Effector CD4-positive, alpha-beta T cell (primary cell): ENCODE results near the gene TBCK.
A peak's percentile ranks its signal among the peaks of the same experiment; 100 is the strongest.
"Not testable (repeated sequence)": the region's sequence is repeated elsewhere in the genome, so short reads cannot be mapped to it uniquely, and the experiment has no call there.

ENCODE experiments used
- DNase-seq: peaks from one replicate; pipeline ENCODE4 v3.0.0-alpha.2; 2020

TBCK gene

GRCh38 chr4:106321168-106321567, 5.2 kb upstream of the TBCK start:
- DNase-seq = not testable (repeated sequence)

- no peak for DNase-seq
Measured at GRCh38 chr4:106320235-106320634, 4.2 kb upstream of the TBCK start.

GRCh38 chr4:106318511-106318910, 2.5 kb upstream of the TBCK start:
- no peak for DNase-seq

- no peak for DNase-seq
Measured at GRCh38 chr4:106317815-106318214, 1.8 kb upstream of the TBCK start.

GRCh38 chr4:106316773-106317409, 882 bp upstream of the TBCK start:
- DNase-seq = no peak

GRCh38 chr4:106315476-106315967, 487 bp downstream of the TBCK start:
- DNase-seq = peak; percentile 26

GRCh38 chr4:106314960-106315359, 1.0 kb downstream of the TBCK start:
- no peak for DNase-seq

GRCh38 chr4:106312997-106313522, 2.9 kb downstream of the TBCK start:
- no peak for DNase-seq

- no peak for DNase-seq
Measured at GRCh38 chr4:106312377-106312776, 3.6 kb downstream of the TBCK start.

GRCh38 chr4:106306561-106306960, 9.4 kb downstream of the TBCK start:
- no peak for DNase-seq

GRCh38 chr4:106305435-106306055, 10.5 kb downstream of the TBCK start:
- DNase-seq = no peak

- DNase-seq = no peak
Measured at GRCh38 chr4:106304632-106305031, 11.4 kb downstream of the TBCK start.

GRCh38 chr4:106303548-106304281, 12.3 kb downstream of the TBCK start:
- DNase-seq = no peak

- DNase-seq = no peak
Measured at GRCh38 chr4:106302062-106302438, 14.0 kb downstream of the TBCK start.

- DNase-seq = no peak
Measured at GRCh38 chr4:106301393-106302061, 14.5 kb downstream of the TBCK start.

GRCh38 chr4:106299977-106300376, 16.0 kb downstream of the TBCK start:
- DNase-seq = no peak

- no peak for DNase-seq
Measured at GRCh38 chr4:106297245-106298035, 18.6 kb downstream of the TBCK start.

- DNase-seq = no peak
Measured at GRCh38 chr4:106294062-106294461, 21.9 kb downstream of the TBCK start.

GRCh38 chr4:106291678-106292077, 24.3 kb downstream of the TBCK start:
- DNase-seq = no peak

- no peak for DNase-seq
Measured at GRCh38 chr4:106289737-106290136, 26.3 kb downstream of the TBCK start.

- DNase-seq = no peak
Measured at GRCh38 chr4:106287353-106287969, 28.5 kb downstream of the TBCK start.

GRCh38 chr4:106286611-106287010, 29.4 kb downstream of the TBCK start:
- DNase-seq = no peak
